GM12878 (cell line): ENCODE data around the gene PRRT1. TPM values are rescaled to one million over a fixed set of nuclear protein-coding genes. Genes with fewer than 3 reads are reported as not detected.

Source experiments
- ATAC-seq: fragments of 200-7000 bp; cut with Tn5 transposase; 3 replicates; pipeline ENCODE4 v1.9.1; 2020; ENCODE audit warnings: mild to moderate bottlenecking, moderate library complexity
- BruUV-seq: library from RNA; stranded (reverse); fragments of 400-500 nt; replicated peaks from 2 replicates; lab custom pipeline; 2021; lab: Mats Ljungman, UMichigan
- CTCF ChIA-PET: fragments of 300-600 bp; sonication (Branson Sonifier 250); formaldehyde crosslinking; extraction: SDS; loops from one replicate; lab custom pipeline; 2021; ENCODE audit warnings: inconsistent platforms; lab: Yijun Ruan, JAX
- POLR2A ChIA-PET: fragments of 350-600 bp; formaldehyde crosslinking; extraction: SDS; loops from one replicate; lab custom pipeline; 2021; ENCODE audit warnings: inconsistent platforms; lab: Charles Lee
- RAD21 ChIA-PET: fragments of 300-600 bp; sonication (Branson Sonifier 250); formaldehyde crosslinking; loops from one replicate; lab custom pipeline; 2023; ENCODE audit warnings: antibody characterized with exemption; ENCODE audit not compliant: unreplicated experiment; lab: Charles Lee
- SMC1A ChIA-PET: fragments of 300-600 bp; sonication (Branson Sonifier 250); formaldehyde crosslinking; loops from one replicate; lab custom pipeline; 2023; ENCODE audit not compliant: unreplicated experiment, uncharacterized antibody; lab: Charles Lee
- DNase-seq: peaks from one replicate; pipeline ENCODE4 v3.0.0-alpha.2; 2011; ENCODE audit warnings: low read depth, low spot score
- FAIRE-seq: peaks from 3 replicates; lab custom pipeline; 2011; peaks lifted over from hg19 to GRCh38; lab: Jason Lieb, UNC
- H2AFZ ChIP-seq: 2 replicates; pipeline ENCODE4 v1.6.0; 2011; ENCODE audit warnings: low read depth, low read length, control low read depth; ENCODE audit not compliant: control insufficient read depth
- H3K27ac ChIP-seq: 2 replicates; pipeline ENCODE4 v1.5.1; 2011; ENCODE audit warnings: control low read depth; ENCODE audit not compliant: control insufficient read depth, insufficient read depth
- H3K27me3 ChIP-seq, 2 experiments: replicated peaks in 1 of 2; 2 replicates each; pipeline versions ENCODE4 v1.6.0 to v1.6.1; 2011; ENCODE audit warnings: low read length in 1 of 2; ENCODE audit not compliant: control insufficient read depth in 2 of 2, insufficient read depth in 2 of 2
- H3K36me3 ChIP-seq, 2 experiments: 2 replicates each; pipeline ENCODE4 v1.5.1; 2011; ENCODE audit warnings: low read length in 1 of 2; ENCODE audit not compliant: control insufficient read depth in 2 of 2, insufficient read depth in 2 of 2
- H3K4me1 ChIP-seq: 2 replicates; pipeline ENCODE4 v1.6.1; 2011; ENCODE audit warnings: mild to moderate bottlenecking, low read length, moderate library complexity, mixed read lengths; ENCODE audit not compliant: control insufficient read depth, insufficient read depth
- H3K4me2 ChIP-seq: 2 replicates; pipeline ENCODE4 v1.6.0; 2011; ENCODE audit warnings: control low read depth; ENCODE audit not compliant: control insufficient read depth, insufficient read depth
- H3K4me3 ChIP-seq: fragments of 200-600 bp; sonication (generic); 2 replicates; pipeline ENCODE4 v1.5.1; 2016
- H3K79me2 ChIP-seq: 2 replicates; pipeline ENCODE4 v1.6.0; 2011; ENCODE audit warnings: low read length; ENCODE audit not compliant: control insufficient read depth, insufficient read depth
- H3K9ac ChIP-seq: 2 replicates; pipeline ENCODE4 v1.8.0; 2011; ENCODE audit warnings: low read length, control low read depth, mixed read lengths; ENCODE audit not compliant: control insufficient read depth, insufficient read depth
- H3K9me3 ChIP-seq: replicated peaks from 3 replicates; pipeline ENCODE4 v1.5.1; 2011; ENCODE audit warnings: mild to moderate bottlenecking, low read length; ENCODE audit not compliant: control insufficient read depth, insufficient read depth
- H4K20me1 ChIP-seq: 2 replicates; pipeline ENCODE4 v1.6.0; 2011; ENCODE audit not compliant: control insufficient read depth, insufficient read depth
- BMI1 ChIP-seq: fragments of 450-650 bp; IDR thresholded peaks from 2 replicates; pipeline ENCODE4 v1.6.1; 2016; ENCODE audit warnings: mild to moderate bottlenecking, moderate library complexity, borderline replicate concordance
- CHD2 ChIP-seq: IDR thresholded peaks from 2 replicates; pipeline ENCODE4 v1.6.1; 2011; ENCODE audit warnings: low read depth, low read length, improper control_type of control experiment, borderline replicate concordance
- IKZF1 ChIP-seq: fragments of 450-650 bp; conservative IDR thresholded peaks from 2 replicates; pipeline ENCODE4 v1.6.1; 2017; ENCODE audit warnings: antibody characterized with exemption, mild to moderate bottlenecking
- KDM1A ChIP-seq: fragments of 200-600 bp; sonication (generic); IDR thresholded peaks from 2 replicates; pipeline ENCODE4 v1.6.1; 2016; ENCODE audit warnings: borderline replicate concordance
- MTA3 ChIP-seq: IDR thresholded peaks from 2 replicates; pipeline ENCODE4 v1.6.1; 2012; ENCODE audit warnings: low read length, inconsistent platforms, borderline replicate concordance
- PAX5 ChIP-seq: IDR thresholded peaks from 2 replicates; pipeline ENCODE4 v1.6.1; 2011; ENCODE audit warnings: low read depth, low read length, borderline replicate concordance
- RB1 ChIP-seq: fragments of 450-650 bp; formaldehyde crosslinking; IDR thresholded peaks from 2 replicates; pipeline ENCODE4 v1.6.1; 2017; ENCODE audit warnings: mild to moderate bottlenecking, borderline replicate concordance
- RUNX3 ChIP-seq: IDR thresholded peaks from 2 replicates; pipeline ENCODE4 v1.6.1; 2012; ENCODE audit warnings: low read length, inconsistent platforms
- TARDBP ChIP-seq: IDR thresholded peaks from 2 replicates; pipeline ENCODE4 v1.6.1; 2016; ENCODE audit warnings: borderline replicate concordance
- TCF7 ChIP-seq: IDR thresholded peaks from 2 replicates; pipeline ENCODE4 v1.6.1; 2014; ENCODE audit warnings: antibody characterized with exemption, borderline replicate concordance
- WGBS: methylation state at CpG from one replicate; pipeline ENCODE4 v1.1.6; 2016; ENCODE audit warnings: low lambda C conversion rate; ENCODE audit not compliant: insufficient replicate concordance, insufficient coverage; ENCODE audit errors: missing lambda C conversion rate; 5-methylcytosine and 5-hydroxymethylcytosine counted together
- in situ Hi-C: fragments of 300-500 bp; cut with MboI; formaldehyde crosslinking; loops from 9 replicates; pipeline ENCODE4 v1.14.3; 2018; ENCODE audit warnings: mixed read lengths
- intact Hi-C: fragments of 100-400 bp; cut with micrococcal nuclease; formaldehyde crosslinking; loops from one replicate; pipeline ENCODE4 v1.14.2; 2022; ENCODE audit not compliant: unreplicated experiment
- polyA plus RNA-seq, 11 experiments: library from polyadenylated mRNA; depleted of rRNA in 4 of 11; unstranded in 6 of 11; stranded (reverse) in 5 of 11; fragments of >200 nt; fragmentation: Nextera tagmentation in 4 of 11; fragmentation: Illumina TruSeq in 1 of 11; extraction: Ambion mirVana in 4 of 11; extraction: Trizol in 1 of 11; gene quantifications; 1 replicate in 1 of 11; 2 replicates in 10 of 11; pipeline versions ENCODE4 v1.2.1 to v1.2.3, GENCODE V29; 2011 to 2016; ENCODE audit warnings: inconsistent platforms in 2 of 11, missing spikeins in 2 of 11, low read depth in 1 of 11
- total RNA-seq, 4 experiments: library from RNA; depleted of rRNA in 3 of 4; stranded (reverse); fragments of >200 nt in 3 of 4; fragmentation: Illumina TruSeq in 1 of 4; extraction: Trizol in 1 of 4; gene quantifications; 2 replicates each; pipeline versions ENCODE4 v1.2.1 to v1.2.3, GENCODE V29; 2013 to 2021
- TF ChIP-seq, protein P1 (sequence below): IDR thresholded peaks from 2 replicates; pipeline ENCODE4 v1.6.1; 2012; ENCODE audit warnings: low read depth, low read length, improper control_type of control experiment
- TF ChIP-seq, protein P2 (sequence below): fragments of 450-650 bp; IDR thresholded peaks from 2 replicates; pipeline ENCODE4 v1.6.1; 2017; ENCODE audit warnings: antibody characterized with exemption, mild to moderate bottlenecking, moderate library complexity
- TF ChIP-seq, protein P3 (sequence below), 3 experiments: IDR thresholded peaks in 2 of 3; conservative IDR thresholded peaks in 1 of 3; 2 replicates each; pipeline ENCODE4 v1.5.1; 2011; ENCODE audit warnings: low read depth in 3 of 3, low read length in 3 of 3, mild to moderate bottlenecking in 3 of 3, control low read depth in 2 of 3, moderate library complexity in 2 of 3, inconsistent platforms in 1 of 3, mixed read lengths in 1 of 3; ENCODE audit not compliant: control insufficient read depth in 2 of 3, insufficient read depth in 1 of 3; ENCODE audit errors: extremely low read depth in 1 of 3
- TF ChIP-seq, protein P4 (sequence below): fragments of 450-650 bp; IDR thresholded peaks from 2 replicates; pipeline ENCODE4 v1.6.1; 2014; ENCODE audit warnings: mild to moderate bottlenecking

Gene PRRT1
- total and polyA plus RNA-seq, 10 of the 15 experiments (the other 5 are each of a cell fraction or from before 2014, with no cell fraction given): 0.04 to 0.15 (median 0.10) TPM; not detected in 6

DNA sequence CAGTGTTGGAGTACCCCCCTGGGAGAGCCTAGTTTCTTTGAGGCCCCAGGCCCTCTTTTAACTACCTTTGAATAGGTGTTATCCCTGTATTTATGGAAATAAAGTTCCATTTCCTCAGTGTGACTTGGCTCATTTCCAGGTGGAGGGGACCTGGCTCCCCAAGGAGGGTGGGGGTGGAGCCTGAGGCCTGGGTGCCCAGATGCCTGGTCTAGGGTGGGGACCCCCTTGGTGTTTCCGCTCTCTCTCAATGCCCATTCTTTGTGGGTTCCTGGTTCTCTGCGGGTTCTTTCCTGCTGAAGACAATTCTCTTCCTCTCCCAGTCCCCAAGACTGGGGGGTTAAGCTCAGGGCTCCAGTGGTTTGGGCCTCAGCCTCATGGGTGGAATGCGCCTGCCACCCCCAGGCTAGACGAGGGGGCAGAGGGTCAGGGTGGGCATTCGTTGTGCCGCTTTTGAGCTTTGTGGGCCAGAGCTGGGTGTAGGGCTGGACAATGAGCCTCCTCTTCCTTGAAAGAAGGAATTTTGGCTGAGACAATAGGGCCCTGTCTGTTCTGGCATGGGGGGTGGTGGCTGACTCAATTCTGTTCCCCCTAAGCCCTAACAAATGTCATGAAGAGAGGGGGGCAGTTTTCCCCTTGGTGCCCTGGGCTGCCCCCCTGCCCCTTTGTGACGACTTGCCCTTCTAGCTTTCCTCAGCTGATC lies 12.0 kb upstream of the PRRT1 start:
- Histone ChIP-seq H3K9ac (no peak overlapping the region), H3K4me2 (no peak overlapping the region)
- WGBS: 45% methylated on average over 7 of the region's 7 CpGs

More for the DNA sequence above, 12.0 kb upstream of the PRRT1 start:
- Histone ChIP-seq H3K4me3 (no peak overlapping the region), H2AFZ (no peak overlapping the region), H3K4me1 (no peaks in the 10 kb centered on the region), H3K36me3 (peaks cover 0 to 3% of the 10 kb centered on the region in 2 experiments; a peak in 1 of 4 replicates), H4K20me1 (no peaks in the 10 kb centered on the region; the same call in 1 of the 2 replicates), H3K27ac (no peak overlapping the region), H3K27me3 (no peaks in the 10 kb centered on the region), H3K79me2 (no peaks in the 10 kb centered on the region), H3K9me3 (no peaks in the 10 kb centered on the region)
- ChIA-PET CTCF (interaction anchor here (1.2 kb wide), 1 partner anchor 32 kb away, joined by 4 read pairs; no protein-coding TSS in a partner anchor), POLR2A (interaction anchor here (0.9 kb wide), 1 partner anchor 32 kb away, joined by 3 read pairs; no protein-coding TSS in a partner anchor), SMC1A (interaction anchor here (0.8 to 0.9 kb wide), 2 partner anchors 45 to 92 kb away, joined by 3 read pairs; no protein-coding TSS in a partner anchor), RAD21 (interaction anchor here (1.1 kb wide), 1 partner anchor 32 kb away, joined by 5 read pairs; no protein-coding TSS in a partner anchor)
- FAIRE-seq (no peak), DNase-seq (no peak), ATAC-seq (no peak)
- BruUV-seq: no TSS peak
- intact Hi-C loops (no loop called here), in situ Hi-C loops (no loop called here)
- TF ChIP-seq TARDBP: no peak
- no peak for TF ChIP-seq RB1
- no peak for TF ChIP-seq IKZF1
- TF ChIP-seq KDM1A: no peak
- TF ChIP-seq, protein P1, sequence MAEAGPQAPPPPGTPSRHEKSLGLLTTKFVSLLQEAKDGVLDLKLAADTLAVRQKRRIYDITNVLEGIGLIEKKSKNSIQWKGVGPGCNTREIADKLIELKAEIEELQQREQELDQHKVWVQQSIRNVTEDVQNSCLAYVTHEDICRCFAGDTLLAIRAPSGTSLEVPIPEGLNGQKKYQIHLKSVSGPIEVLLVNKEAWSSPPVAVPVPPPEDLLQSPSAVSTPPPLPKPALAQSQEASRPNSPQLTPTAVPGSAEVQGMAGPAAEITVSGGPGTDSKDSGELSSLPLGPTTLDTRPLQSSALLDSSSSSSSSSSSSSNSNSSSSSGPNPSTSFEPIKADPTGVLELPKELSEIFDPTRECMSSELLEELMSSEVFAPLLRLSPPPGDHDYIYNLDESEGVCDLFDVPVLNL: no peak
- TF ChIP-seq CHD2: no peak
- TF ChIP-seq, protein P2, sequence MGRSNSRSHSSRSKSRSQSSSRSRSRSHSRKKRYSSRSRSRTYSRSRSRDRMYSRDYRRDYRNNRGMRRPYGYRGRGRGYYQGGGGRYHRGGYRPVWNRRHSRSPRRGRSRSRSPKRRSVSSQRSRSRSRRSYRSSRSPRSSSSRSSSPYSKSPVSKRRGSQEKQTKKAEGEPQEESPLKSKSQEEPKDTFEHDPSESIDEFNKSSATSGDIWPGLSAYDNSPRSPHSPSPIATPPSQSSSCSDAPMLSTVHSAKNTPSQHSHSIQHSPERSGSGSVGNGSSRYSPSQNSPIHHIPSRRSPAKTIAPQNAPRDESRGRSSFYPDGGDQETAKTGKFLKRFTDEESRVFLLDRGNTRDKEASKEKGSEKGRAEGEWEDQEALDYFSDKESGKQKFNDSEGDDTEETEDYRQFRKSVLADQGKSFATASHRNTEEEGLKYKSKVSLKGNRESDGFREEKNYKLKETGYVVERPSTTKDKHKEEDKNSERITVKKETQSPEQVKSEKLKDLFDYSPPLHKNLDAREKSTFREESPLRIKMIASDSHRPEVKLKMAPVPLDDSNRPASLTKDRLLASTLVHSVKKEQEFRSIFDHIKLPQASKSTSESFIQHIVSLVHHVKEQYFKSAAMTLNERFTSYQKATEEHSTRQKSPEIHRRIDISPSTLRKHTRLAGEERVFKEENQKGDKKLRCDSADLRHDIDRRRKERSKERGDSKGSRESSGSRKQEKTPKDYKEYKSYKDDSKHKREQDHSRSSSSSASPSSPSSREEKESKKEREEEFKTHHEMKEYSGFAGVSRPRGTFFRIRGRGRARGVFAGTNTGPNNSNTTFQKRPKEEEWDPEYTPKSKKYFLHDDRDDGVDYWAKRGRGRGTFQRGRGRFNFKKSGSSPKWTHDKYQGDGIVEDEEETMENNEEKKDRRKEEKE: no peak
- TF ChIP-seq TCF7: no peak
- TF ChIP-seq, protein P3, sequence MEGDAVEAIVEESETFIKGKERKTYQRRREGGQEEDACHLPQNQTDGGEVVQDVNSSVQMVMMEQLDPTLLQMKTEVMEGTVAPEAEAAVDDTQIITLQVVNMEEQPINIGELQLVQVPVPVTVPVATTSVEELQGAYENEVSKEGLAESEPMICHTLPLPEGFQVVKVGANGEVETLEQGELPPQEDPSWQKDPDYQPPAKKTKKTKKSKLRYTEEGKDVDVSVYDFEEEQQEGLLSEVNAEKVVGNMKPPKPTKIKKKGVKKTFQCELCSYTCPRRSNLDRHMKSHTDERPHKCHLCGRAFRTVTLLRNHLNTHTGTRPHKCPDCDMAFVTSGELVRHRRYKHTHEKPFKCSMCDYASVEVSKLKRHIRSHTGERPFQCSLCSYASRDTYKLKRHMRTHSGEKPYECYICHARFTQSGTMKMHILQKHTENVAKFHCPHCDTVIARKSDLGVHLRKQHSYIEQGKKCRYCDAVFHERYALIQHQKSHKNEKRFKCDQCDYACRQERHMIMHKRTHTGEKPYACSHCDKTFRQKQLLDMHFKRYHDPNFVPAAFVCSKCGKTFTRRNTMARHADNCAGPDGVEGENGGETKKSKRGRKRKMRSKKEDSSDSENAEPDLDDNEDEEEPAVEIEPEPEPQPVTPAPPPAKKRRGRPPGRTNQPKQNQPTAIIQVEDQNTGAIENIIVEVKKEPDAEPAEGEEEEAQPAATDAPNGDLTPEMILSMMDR (IDR thresholded peaks at IDR 0.05 in 2 of 3, conservative IDR thresholded peaks at IDR 0.05 in 1 of 3; ENCODE audit: control insufficient read depth in 2 of 3, extremely low read depth in 1 of 3, insufficient read depth in 1 of 3, low read depth in 3 of 3, low read length in 3 of 3): no peak
- no peak for TF ChIP-seq MTA3
- no peak for TF ChIP-seq BMI1
- TF ChIP-seq, protein P4, sequence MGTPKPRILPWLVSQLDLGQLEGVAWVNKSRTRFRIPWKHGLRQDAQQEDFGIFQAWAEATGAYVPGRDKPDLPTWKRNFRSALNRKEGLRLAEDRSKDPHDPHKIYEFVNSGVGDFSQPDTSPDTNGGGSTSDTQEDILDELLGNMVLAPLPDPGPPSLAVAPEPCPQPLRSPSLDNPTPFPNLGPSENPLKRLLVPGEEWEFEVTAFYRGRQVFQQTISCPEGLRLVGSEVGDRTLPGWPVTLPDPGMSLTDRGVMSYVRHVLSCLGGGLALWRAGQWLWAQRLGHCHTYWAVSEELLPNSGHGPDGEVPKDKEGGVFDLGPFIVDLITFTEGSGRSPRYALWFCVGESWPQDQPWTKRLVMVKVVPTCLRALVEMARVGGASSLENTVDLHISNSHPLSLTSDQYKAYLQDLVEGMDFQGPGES: no peak
- no peak for TF ChIP-seq PAX5
- no peak for TF ChIP-seq RUNX3
